DND-41 (cell line): ENCODE results near the gene PIH1D1.

Source experiments
- ATAC-seq: fragments of 200-7000 bp; cut with Tn5 transposase; 3 replicates; pipeline ENCODE4 v1.9.1; 2021; ENCODE audit warnings: low read depth; ENCODE audit not compliant: insufficient read depth
- DNase-seq: peaks from one replicate; pipeline ENCODE4 v3.0.0-alpha.2; 2020
- H2AFZ ChIP-seq: 2 replicates; pipeline ENCODE4 v1.6.0; 2012; ENCODE audit warnings: low read depth, low read length
- H3K27ac ChIP-seq: 2 replicates; pipeline ENCODE4 v1.5.1; 2012; ENCODE audit warnings: low read length, inconsistent platforms
- H3K27me3 ChIP-seq: fragments of 200-600 bp; sonication (generic); 2 replicates; pipeline ENCODE4 v1.6.0; 2012; ENCODE audit warnings: low read length, mild to moderate bottlenecking, inconsistent platforms; ENCODE audit not compliant: insufficient read depth, poor library complexity
- H3K36me3 ChIP-seq: 2 replicates; pipeline ENCODE4 v1.5.1; 2012; ENCODE audit warnings: low read length, inconsistent platforms; ENCODE audit not compliant: insufficient read depth
- H3K4me1 ChIP-seq: 2 replicates; pipeline ENCODE4 v1.5.1; 2012; ENCODE audit warnings: mild to moderate bottlenecking, low read length; ENCODE audit not compliant: insufficient read depth
- H3K4me2 ChIP-seq: 2 replicates; pipeline ENCODE4 v1.6.0; 2012; ENCODE audit warnings: mild to moderate bottlenecking, moderate library complexity, low read length, inconsistent platforms; ENCODE audit not compliant: insufficient read depth
- H3K4me3 ChIP-seq, 2 experiments: fragments of 200-600 bp in 1 of 2; shearing (Covaris generic) in 1 of 2; 2 replicates each; pipeline ENCODE4 v1.5.1; 2012 to 2016; ENCODE audit warnings: inconsistent platforms in 2 of 2, low read length in 2 of 2, mild to moderate bottlenecking in 2 of 2, low read depth in 1 of 2, moderate library complexity in 1 of 2
- H3K79me2 ChIP-seq: 2 replicates; pipeline ENCODE4 v1.6.0; 2012; ENCODE audit warnings: low read length, inconsistent platforms; ENCODE audit not compliant: insufficient read depth
- H3K9ac ChIP-seq: 2 replicates; pipeline ENCODE4 v1.6.0; 2012; ENCODE audit warnings: low read depth, mild to moderate bottlenecking, inconsistent platforms, low read length, moderate library complexity
- H3K9me3 ChIP-seq: 2 replicates; pipeline ENCODE4 v1.5.1; 2012; ENCODE audit warnings: low read length, moderate library complexity, mild to moderate bottlenecking, inconsistent platforms; ENCODE audit not compliant: insufficient read depth, severe bottlenecking
- H4K20me1 ChIP-seq: 2 replicates; pipeline ENCODE4 v1.6.0; 2012; ENCODE audit warnings: low read length; ENCODE audit not compliant: insufficient read depth
- EZH2 ChIP-seq: IDR thresholded peaks from 3 replicates; pipeline ENCODE4 v1.6.1; 2012; ENCODE audit warnings: borderline replicate concordance, low read depth, mild to moderate bottlenecking, moderate library complexity, low read length, inconsistent platforms; ENCODE audit not compliant: severe bottlenecking
- TF ChIP-seq, protein P1 (sequence below): IDR thresholded peaks from 2 replicates; pipeline ENCODE4 v1.5.1; 2012; ENCODE audit warnings: borderline replicate concordance, low read length, moderate library complexity, mild to moderate bottlenecking; ENCODE audit not compliant: poor library complexity, severe bottlenecking; ENCODE audit errors: extremely low read depth

The PIH1D1 gene

GRCh38 chr19:49469828-49470614 lies 18.4 kb upstream of the PIH1D1 start:
- H3K27ac ChIP-seq, result no peak overlapping the region
- H3K36me3 ChIP-seq, result peaks cover 49% of the 10 kb centered on the region
- H4K20me1 ChIP-seq, result no peaks in the 10 kb centered on the region
- H3K4me1 ChIP-seq, result peaks cover 29% of the 10 kb centered on the region
- H3K9me3 ChIP-seq, result no peaks in the 10 kb centered on the region
- no peaks in the 10 kb centered on the region for H3K79me2 ChIP-seq
- no peak overlapping the region for H3K9ac ChIP-seq
- no peak overlapping the region for H3K4me3 ChIP-seq
- no peak for TF ChIP-seq EZH2
- TF ChIP-seq, protein P1, sequence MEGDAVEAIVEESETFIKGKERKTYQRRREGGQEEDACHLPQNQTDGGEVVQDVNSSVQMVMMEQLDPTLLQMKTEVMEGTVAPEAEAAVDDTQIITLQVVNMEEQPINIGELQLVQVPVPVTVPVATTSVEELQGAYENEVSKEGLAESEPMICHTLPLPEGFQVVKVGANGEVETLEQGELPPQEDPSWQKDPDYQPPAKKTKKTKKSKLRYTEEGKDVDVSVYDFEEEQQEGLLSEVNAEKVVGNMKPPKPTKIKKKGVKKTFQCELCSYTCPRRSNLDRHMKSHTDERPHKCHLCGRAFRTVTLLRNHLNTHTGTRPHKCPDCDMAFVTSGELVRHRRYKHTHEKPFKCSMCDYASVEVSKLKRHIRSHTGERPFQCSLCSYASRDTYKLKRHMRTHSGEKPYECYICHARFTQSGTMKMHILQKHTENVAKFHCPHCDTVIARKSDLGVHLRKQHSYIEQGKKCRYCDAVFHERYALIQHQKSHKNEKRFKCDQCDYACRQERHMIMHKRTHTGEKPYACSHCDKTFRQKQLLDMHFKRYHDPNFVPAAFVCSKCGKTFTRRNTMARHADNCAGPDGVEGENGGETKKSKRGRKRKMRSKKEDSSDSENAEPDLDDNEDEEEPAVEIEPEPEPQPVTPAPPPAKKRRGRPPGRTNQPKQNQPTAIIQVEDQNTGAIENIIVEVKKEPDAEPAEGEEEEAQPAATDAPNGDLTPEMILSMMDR, result peak; percentile 44
- ATAC-seq, result no peak
- H3K4me2 ChIP-seq, result no peak overlapping the region
- DNase-seq, result peak; percentile 37
- no peaks in the 10 kb centered on the region for H3K27me3 ChIP-seq
- no peak overlapping the region for H2AFZ ChIP-seq

DNA sequence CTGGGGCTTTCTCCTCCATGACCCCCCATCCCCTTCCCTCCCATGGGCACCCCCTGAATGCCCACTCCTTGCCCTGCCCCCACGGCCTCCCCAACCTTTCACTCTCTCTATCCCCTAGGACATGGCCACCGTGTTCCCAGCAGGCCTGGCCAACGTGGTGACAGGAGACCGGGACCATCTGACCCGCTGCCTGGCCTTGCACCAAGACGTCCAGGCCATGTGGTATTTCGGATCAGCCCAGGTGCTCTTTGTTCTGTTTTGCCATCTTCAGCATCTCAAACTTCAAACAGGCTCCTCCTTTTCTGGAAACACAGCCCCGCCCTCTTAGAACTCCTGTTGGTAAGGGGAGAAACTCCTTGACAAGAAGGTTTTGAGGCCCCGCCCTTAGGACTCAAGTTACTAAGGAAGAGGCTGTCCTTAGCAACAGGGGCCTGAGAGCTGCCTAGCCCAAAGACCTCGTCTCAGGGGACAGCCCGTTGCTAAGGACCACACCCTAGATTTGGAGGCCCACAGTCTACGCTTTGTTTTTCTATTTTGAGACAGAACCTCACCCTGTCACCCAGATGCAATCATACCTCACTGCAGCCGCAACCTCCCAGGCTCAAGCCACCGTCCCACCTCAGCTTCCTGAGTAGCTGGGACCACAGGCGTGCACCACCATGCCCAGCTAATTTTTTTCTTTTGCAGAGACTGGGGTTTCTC lies 17.3 kb upstream of the PIH1D1 start:
- H3K27me3 ChIP-seq, result no peaks in the 10 kb centered on the region
- no peak for ATAC-seq
- no peak overlapping the region for H3K27ac ChIP-seq

DNA sequence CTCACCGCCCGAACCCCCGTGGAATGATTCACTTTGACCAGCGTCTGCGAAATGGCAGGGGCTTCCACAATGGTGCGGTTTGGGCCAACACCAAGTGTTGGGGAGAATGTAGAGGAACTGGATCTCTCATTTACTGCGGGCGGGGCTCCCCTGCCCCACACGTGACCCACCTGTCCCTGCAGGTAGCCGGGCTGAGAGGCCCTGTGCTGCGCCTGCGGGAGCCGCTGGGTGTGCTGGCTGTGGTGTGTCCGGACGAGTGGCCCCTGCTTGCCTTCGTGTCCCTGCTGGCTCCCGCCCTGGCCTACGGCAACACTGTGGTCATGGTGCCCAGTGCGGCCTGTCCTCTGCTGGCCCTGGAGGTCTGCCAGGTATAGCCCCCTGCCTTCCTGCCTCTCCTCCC lies 16.6 kb upstream of the PIH1D1 start:
- Histone ChIP-seq H3K9ac (no peak overlapping the region), H3K4me1 (peaks cover 12% of the 10 kb centered on the region), H4K20me1 (no peaks in the 10 kb centered on the region), H3K27me3 (no peaks in the 10 kb centered on the region), H3K9me3 (no peaks in the 10 kb centered on the region), H3K27ac (no peak overlapping the region), H2AFZ (no peak overlapping the region), H3K79me2 (no peaks in the 10 kb centered on the region), H3K4me3 (no peak overlapping the region), H3K4me2 (no peak overlapping the region), H3K36me3 (peaks cover 60% of the 10 kb centered on the region)
- DNase-seq (no peak), ATAC-seq (no peak)
- TF ChIP-seq, protein P1, result no peak
- no peak for TF ChIP-seq EZH2

More for the DNA sequence above, 17.3 kb upstream of the PIH1D1 start:
- no peaks in the 10 kb centered on the region for H4K20me1 ChIP-seq
- H3K4me1 ChIP-seq, result peaks cover 19% of the 10 kb centered on the region
- no peak overlapping the region for H3K9ac ChIP-seq
- no peak for DNase-seq
- H3K4me3 ChIP-seq, result no peak overlapping the region
- H3K36me3 ChIP-seq, result peaks cover 58% of the 10 kb centered on the region
- TF ChIP-seq, protein P1, result no peak
- no peak for TF ChIP-seq EZH2
- H2AFZ ChIP-seq, result no peak overlapping the region
- H3K9me3 ChIP-seq, result no peaks in the 10 kb centered on the region
- no peak overlapping the region for H3K4me2 ChIP-seq
- no peaks in the 10 kb centered on the region for H3K79me2 ChIP-seq
